Astrocyte of the cerebellum (primary cell): ENCODE data around the gene RPLP2.

Experiments used
- DNase-seq: peaks from one replicate; pipeline ENCODE4 v3.0.0-alpha.2; 2011; ENCODE audit warnings: low read depth
- H3K4me3 ChIP-seq: 2 replicates; pipeline ENCODE4 v1.5.1; 2011; ENCODE audit warnings: mild to moderate bottlenecking, low read depth, low read length, moderate library complexity
- CTCF ChIP-seq: IDR thresholded peaks from 2 replicates; pipeline ENCODE4 v1.5.1; 2012; ENCODE audit warnings: low read length, low read depth, moderate library complexity, mild to moderate bottlenecking; ENCODE audit errors: missing control alignments
- in situ Hi-C: cut with HindIII; loops from 2 replicates; pipeline ENCODE4 v1.10.0; 2017; ENCODE audit warnings: low sequenced_read_pairs

Gene RPLP2

GRCh38 chr11:809287-810039, at the start of gene RPLP2:
RPLP2 (plus strand) TSS chr11:809967; CDS start chr11:810235, 268 bp downstream.
- TF ChIP-seq CTCF = no peak
- in situ Hi-C loops = no loop called here

GRCh38 chr11:760236-760635, 49.5 kb upstream of the RPLP2 start:
- no peak for TF ChIP-seq CTCF
- in situ Hi-C loops = loop anchor here (25.0 kb wide), 1 partner anchor 98 kb away; no protein-coding TSS in a partner anchor
- no peak for DNase-seq
- H3K4me3 ChIP-seq = no peak overlapping the region

More at GRCh38 chr11:809287-810039, at the start of gene RPLP2:
- peak; percentile 93 for DNase-seq
- H3K4me3 ChIP-seq = peak within 1 kb of the TSS; percentile 93

- TF ChIP-seq CTCF = no peak
- no peak for DNase-seq
- in situ Hi-C loops = loop anchor here (25.0 kb wide), 1 partner anchor 99 kb away; no protein-coding TSS in a partner anchor
These were observed 48.1 kb upstream of the RPLP2 start for GRCh38 chr11:761526-762108.

GRCh38 chr11:762421-763072, 47.2 kb upstream of the RPLP2 start:
- H3K4me3 ChIP-seq = no peak overlapping the region
- peak; percentile 30 for TF ChIP-seq CTCF
- in situ Hi-C loops = loop anchor here (25.0 kb wide), 1 partner anchor 100 kb away; no protein-coding TSS in a partner anchor
- no peak for DNase-seq

More at GRCh38 chr11:761526-762108, 48.1 kb upstream of the RPLP2 start:
- H3K4me3 ChIP-seq = no peak overlapping the region

GRCh38 chr11:763073-763463, 46.7 kb upstream of the RPLP2 start:
- DNase-seq = no peak
- H3K4me3 ChIP-seq = no peak overlapping the region
- no peak for TF ChIP-seq CTCF
- in situ Hi-C loops = loop anchor here (25.0 kb wide), 1 partner anchor 101 kb away; no protein-coding TSS in a partner anchor

GRCh38 chr11:763549-764321, 46.0 kb upstream of the RPLP2 start:
- no peak overlapping the region for H3K4me3 ChIP-seq
- no peak for DNase-seq
- in situ Hi-C loops = loop anchor here (25.0 kb wide), 1 partner anchor 101 kb away; no protein-coding TSS in a partner anchor

More at GRCh38 chr11:763549-764321, 46.0 kb upstream of the RPLP2 start:
- TF ChIP-seq CTCF = no peak
